ENCODE data around the gene IGSF8.

DNA sequence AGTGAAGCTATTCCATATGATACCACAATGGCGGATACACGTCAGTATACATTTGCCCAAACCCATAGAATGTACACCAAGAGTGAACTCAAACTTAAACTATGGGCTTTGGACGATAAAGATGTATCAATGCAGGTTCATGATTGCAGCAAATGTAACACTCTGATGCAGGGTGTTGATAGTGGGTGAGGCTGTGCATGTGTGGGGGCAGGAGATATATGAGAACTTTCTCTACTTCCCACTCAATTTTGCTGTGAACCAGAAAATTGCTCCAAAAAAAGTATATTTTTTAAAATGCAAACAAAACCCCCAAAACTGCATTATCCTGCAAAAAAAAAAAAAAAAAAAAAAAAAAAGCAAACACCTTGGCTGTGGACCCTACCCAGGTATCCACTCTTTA is 20.5 kb upstream of the IGSF8 start:
- TF ChIP-seq, protein P1, sequence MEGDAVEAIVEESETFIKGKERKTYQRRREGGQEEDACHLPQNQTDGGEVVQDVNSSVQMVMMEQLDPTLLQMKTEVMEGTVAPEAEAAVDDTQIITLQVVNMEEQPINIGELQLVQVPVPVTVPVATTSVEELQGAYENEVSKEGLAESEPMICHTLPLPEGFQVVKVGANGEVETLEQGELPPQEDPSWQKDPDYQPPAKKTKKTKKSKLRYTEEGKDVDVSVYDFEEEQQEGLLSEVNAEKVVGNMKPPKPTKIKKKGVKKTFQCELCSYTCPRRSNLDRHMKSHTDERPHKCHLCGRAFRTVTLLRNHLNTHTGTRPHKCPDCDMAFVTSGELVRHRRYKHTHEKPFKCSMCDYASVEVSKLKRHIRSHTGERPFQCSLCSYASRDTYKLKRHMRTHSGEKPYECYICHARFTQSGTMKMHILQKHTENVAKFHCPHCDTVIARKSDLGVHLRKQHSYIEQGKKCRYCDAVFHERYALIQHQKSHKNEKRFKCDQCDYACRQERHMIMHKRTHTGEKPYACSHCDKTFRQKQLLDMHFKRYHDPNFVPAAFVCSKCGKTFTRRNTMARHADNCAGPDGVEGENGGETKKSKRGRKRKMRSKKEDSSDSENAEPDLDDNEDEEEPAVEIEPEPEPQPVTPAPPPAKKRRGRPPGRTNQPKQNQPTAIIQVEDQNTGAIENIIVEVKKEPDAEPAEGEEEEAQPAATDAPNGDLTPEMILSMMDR (conservative IDR thresholded peaks at IDR 0.05 in 1 of 2, IDR thresholded peaks at IDR 0.05 in 1 of 2; ENCODE audit: low read depth in 1 of 2, low read length in 2 of 2), result no peak
- TF ChIP-seq EZH2 (IDR thresholded peaks at IDR 0.05; ENCODE audit: low read length, missing control alignments), result no peak

Measured in fibroblast of lung (primary cell).